Testis (tissue), 2 donors: Measurements from ENCODE around the gene EFEMP2.

Source experiments
- POLR2A ChIP-seq: fragments of 450-650 bp; IDR thresholded peaks from one replicate; pipeline ENCODE4 v1.6.1; 2017; ENCODE audit warnings: antibody characterized with exemption, mild to moderate bottlenecking, moderate library complexity
- TF ChIP-seq, protein P1 (sequence below), 3 experiments: fragments of 450-650 bp in 2 of 3; fragments of 200-600 bp in 1 of 3; sonication (generic) in 1 of 3; IDR thresholded peaks; one replicate each; pipeline ENCODE4 v1.5.1; 2016 to 2019; ENCODE audit warnings: antibody characterized with exemption in 3 of 3, mild to moderate bottlenecking in 2 of 3, moderate library complexity in 1 of 3

DNA sequence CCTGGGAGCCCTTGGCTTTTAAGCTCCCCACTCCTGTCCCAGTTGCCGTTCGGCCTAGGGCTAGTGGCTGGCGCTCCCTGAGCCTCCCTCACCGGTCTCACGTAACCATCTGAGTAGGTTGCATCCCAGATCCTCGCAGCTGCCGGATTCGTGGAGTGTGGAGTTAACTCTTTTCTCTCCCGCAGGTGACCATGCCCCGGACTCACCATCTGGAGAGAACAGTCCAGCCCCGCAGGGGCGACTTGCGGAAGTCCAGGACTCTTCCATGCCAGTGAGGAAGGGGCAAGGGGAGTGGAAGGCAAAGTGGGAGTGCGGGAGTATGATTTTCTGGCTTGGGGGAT is 11.5 kb downstream of the EFEMP2 start:
- TF ChIP-seq, protein P1, sequence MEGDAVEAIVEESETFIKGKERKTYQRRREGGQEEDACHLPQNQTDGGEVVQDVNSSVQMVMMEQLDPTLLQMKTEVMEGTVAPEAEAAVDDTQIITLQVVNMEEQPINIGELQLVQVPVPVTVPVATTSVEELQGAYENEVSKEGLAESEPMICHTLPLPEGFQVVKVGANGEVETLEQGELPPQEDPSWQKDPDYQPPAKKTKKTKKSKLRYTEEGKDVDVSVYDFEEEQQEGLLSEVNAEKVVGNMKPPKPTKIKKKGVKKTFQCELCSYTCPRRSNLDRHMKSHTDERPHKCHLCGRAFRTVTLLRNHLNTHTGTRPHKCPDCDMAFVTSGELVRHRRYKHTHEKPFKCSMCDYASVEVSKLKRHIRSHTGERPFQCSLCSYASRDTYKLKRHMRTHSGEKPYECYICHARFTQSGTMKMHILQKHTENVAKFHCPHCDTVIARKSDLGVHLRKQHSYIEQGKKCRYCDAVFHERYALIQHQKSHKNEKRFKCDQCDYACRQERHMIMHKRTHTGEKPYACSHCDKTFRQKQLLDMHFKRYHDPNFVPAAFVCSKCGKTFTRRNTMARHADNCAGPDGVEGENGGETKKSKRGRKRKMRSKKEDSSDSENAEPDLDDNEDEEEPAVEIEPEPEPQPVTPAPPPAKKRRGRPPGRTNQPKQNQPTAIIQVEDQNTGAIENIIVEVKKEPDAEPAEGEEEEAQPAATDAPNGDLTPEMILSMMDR (IDR thresholded peaks at IDR 0.05): no peak
- TF ChIP-seq POLR2A: no peak
